ENCODE data around the gene TRIM5. TPM values are rescaled to one million over a fixed set of nuclear protein-coding genes. Genes with fewer than 3 reads are reported as not detected.
"Not testable (repeated sequence)": the region's sequence is repeated elsewhere in the genome, so short reads cannot be mapped to it uniquely, and the experiment has no call there.

Gene TRIM5
- total RNA-seq, 3 donors from 2014 or later (not counting 1 experiment from before 2014, with no cell fraction given) = 16.3 to 24.4 (median 20.2) TPM

- Mint-ChIP-seq H3K36me3 (peaks cover 8% of the 10 kb centered on the region), H3K9me3 (no peaks in the 10 kb centered on the region), H3K27me3 (ENCODE audit: low read depth in 2 of 2) (no peaks in the 10 kb centered on the region), H3K4me1 (no peaks in the 10 kb centered on the region), H3K4me3 (no peak overlapping the region), H3K27ac (no peak overlapping the region)
- Histone ChIP-seq H3K27ac (ENCODE audit: low read length) (no peak overlapping the region), H3K9me3 (ENCODE audit: control insufficient read depth, insufficient read depth, low read length) (no peaks in the 10 kb centered on the region), H3K4me1 (ENCODE audit: control insufficient read depth, insufficient read depth, low read length) (no peaks in the 10 kb centered on the region), H3K27me3 (ENCODE audit: control insufficient read depth, insufficient read depth, low read length) (no peaks in the 10 kb centered on the region), H3K4me3 (ENCODE audit: low read length) (no peak overlapping the region), H3K36me3 (ENCODE audit: control insufficient read depth, insufficient read depth, low read length) (peaks cover 41% of the 10 kb centered on the region)
- ATAC-seq (no peak), DNase-seq (no peak)
- 94% methylated on average over 5 of the region's 5 CpGs for WGBS (ENCODE audit: insufficient coverage)
- intact Hi-C loops (cut with micrococcal nuclease) = no loop called here
- no peak for TF ChIP-seq CTCF (IDR thresholded peaks at IDR 0.05)
These were observed 19.0 kb downstream of the TRIM5 start for GRCh38 chr11:5665746-5666401.

- H3K4me3 ChIP-seq (ENCODE audit: low read length) = no peak overlapping the region
- no peaks in the 10 kb centered on the region for H3K4me1 Mint-ChIP-seq
- no peaks in the 10 kb centered on the region for H3K9me3 ChIP-seq (ENCODE audit: control insufficient read depth, insufficient read depth, low read length)
- no peaks in the 10 kb centered on the region for H3K4me1 ChIP-seq (ENCODE audit: control insufficient read depth, insufficient read depth, low read length)
- H3K4me3 Mint-ChIP-seq = no peak overlapping the region
- WGBS (ENCODE audit: insufficient coverage) = 95% methylated on average over 4 of the region's 4 CpGs
- H3K27me3 Mint-ChIP-seq (ENCODE audit: low read depth in 2 of 2) = no peaks in the 10 kb centered on the region
- peaks cover 8% of the 10 kb centered on the region for H3K36me3 Mint-ChIP-seq
- H3K27ac ChIP-seq (ENCODE audit: low read length) = no peak overlapping the region
- intact Hi-C loops (cut with micrococcal nuclease) = no loop called here
- TF ChIP-seq CTCF (IDR thresholded peaks at IDR 0.05) = no peak
- H3K9me3 Mint-ChIP-seq = no peaks in the 10 kb centered on the region
- no peak overlapping the region for H3K27ac Mint-ChIP-seq
- H3K27me3 ChIP-seq (ENCODE audit: control insufficient read depth, insufficient read depth, low read length) = no peaks in the 10 kb centered on the region
- DNase-seq (no peak), ATAC-seq (no peak)
- peaks cover 36% of the 10 kb centered on the region for H3K36me3 ChIP-seq (ENCODE audit: control insufficient read depth, insufficient read depth, low read length)
These were observed 19.8 kb downstream of the TRIM5 start for GRCh38 chr11:5665051-5665570.

- Mint-ChIP-seq H3K9me3 (no peaks in the 10 kb centered on the region), H3K4me3 (no peak overlapping the region), H3K27ac (no peak overlapping the region), H3K36me3 (peaks cover 8% of the 10 kb centered on the region), H3K4me1 (no peaks in the 10 kb centered on the region), H3K27me3 (ENCODE audit: low read depth in 2 of 2) (no peaks in the 10 kb centered on the region)
- no CpG with 5 or more reads among the region's 2 CpGs for WGBS (ENCODE audit: insufficient coverage)
- peaks cover 33% of the 10 kb centered on the region for H3K36me3 ChIP-seq (ENCODE audit: control insufficient read depth, insufficient read depth, low read length)
- no peak overlapping the region for H3K27ac ChIP-seq (ENCODE audit: low read length)
- H3K4me1 ChIP-seq (ENCODE audit: control insufficient read depth, insufficient read depth, low read length) = no peaks in the 10 kb centered on the region
- no peaks in the 10 kb centered on the region for H3K9me3 ChIP-seq (ENCODE audit: control insufficient read depth, insufficient read depth, low read length)
- no peak overlapping the region for H3K4me3 ChIP-seq (ENCODE audit: low read length)
- intact Hi-C loops (cut with micrococcal nuclease) = no loop called here
- DNase-seq = no peak
- TF ChIP-seq CTCF (IDR thresholded peaks at IDR 0.05) = no peak
- H3K27me3 ChIP-seq (ENCODE audit: control insufficient read depth, insufficient read depth, low read length) = no peaks in the 10 kb centered on the region
- ATAC-seq = no peak
These were observed 21.4 kb downstream of the TRIM5 start for GRCh38 chr11:5663511-5663910.

GRCh38 chr11:5658318-5658717 is 26.6 kb downstream of the TRIM5 start:
- peaks cover 4% of the 10 kb centered on the region for H3K36me3 ChIP-seq (ENCODE audit: control insufficient read depth, insufficient read depth, low read length)
- 94% methylated on average over 5 of the region's 5 CpGs for WGBS (ENCODE audit: insufficient coverage)
- no peaks in the 10 kb centered on the region for H3K4me1 Mint-ChIP-seq
- no peaks in the 10 kb centered on the region for H3K4me1 ChIP-seq (ENCODE audit: control insufficient read depth, insufficient read depth, low read length)
- DNase-seq (no peak), ATAC-seq (no peak)
- intact Hi-C loops (cut with micrococcal nuclease) = no loop called here
- H3K4me3 ChIP-seq (ENCODE audit: low read length) = no peak overlapping the region
- H3K27me3 Mint-ChIP-seq (ENCODE audit: low read depth in 2 of 2) = no peaks in the 10 kb centered on the region
- TF ChIP-seq CTCF (IDR thresholded peaks at IDR 0.05) = no peak
- peaks cover 8% of the 10 kb centered on the region for H3K36me3 Mint-ChIP-seq
- H3K27ac Mint-ChIP-seq = no peak overlapping the region
- no peaks in the 10 kb centered on the region for H3K27me3 ChIP-seq (ENCODE audit: control insufficient read depth, insufficient read depth, low read length)
- H3K27ac ChIP-seq (ENCODE audit: low read length) = no peak overlapping the region
- no peaks in the 10 kb centered on the region for H3K9me3 ChIP-seq (ENCODE audit: control insufficient read depth, insufficient read depth, low read length)
- H3K4me3 Mint-ChIP-seq = no peak overlapping the region
- no peaks in the 10 kb centered on the region for H3K9me3 Mint-ChIP-seq

- H3K27me3 Mint-ChIP-seq (ENCODE audit: low read depth in 2 of 2); H3K4me3 Mint-ChIP-seq; H3K27me3 ChIP-seq (ENCODE audit: control insufficient read depth, insufficient read depth, low read length); H3K4me3 ChIP-seq (ENCODE audit: low read length); intact Hi-C loops (cut with micrococcal nuclease); H3K27ac Mint-ChIP-seq; H3K27ac ChIP-seq (ENCODE audit: low read length); DNase-seq; H3K4me1 ChIP-seq (ENCODE audit: control insufficient read depth, insufficient read depth, low read length); H3K9me3 ChIP-seq (ENCODE audit: control insufficient read depth, insufficient read depth, low read length); H3K4me1 Mint-ChIP-seq; H3K36me3 Mint-ChIP-seq; H3K36me3 ChIP-seq (ENCODE audit: control insufficient read depth, insufficient read depth, low read length); ATAC-seq; H3K9me3 Mint-ChIP-seq: not testable (repeated sequence)
- WGBS (ENCODE audit: insufficient coverage) = 94% methylated on average over 2 of the region's 2 CpGs
These were observed 27.9 kb downstream of the TRIM5 start for GRCh38 chr11:5656956-5657355.

All from natural killer cell (primary cell).